Stimulated activated CD8-positive, alpha-beta memory T cell treated with anti-CD3 and anti-CD28 coated beads, Interleukin-7, amount 100 ng/mL, for 24 hours (primary cell): Measurements from ENCODE around the gene OPCML.

ENCODE experiments used
- DNase-seq: peaks from one replicate; pipeline ENCODE4 v3.0.0-alpha.2; 2020; ENCODE audit warnings: low read depth

The OPCML gene

DNA sequence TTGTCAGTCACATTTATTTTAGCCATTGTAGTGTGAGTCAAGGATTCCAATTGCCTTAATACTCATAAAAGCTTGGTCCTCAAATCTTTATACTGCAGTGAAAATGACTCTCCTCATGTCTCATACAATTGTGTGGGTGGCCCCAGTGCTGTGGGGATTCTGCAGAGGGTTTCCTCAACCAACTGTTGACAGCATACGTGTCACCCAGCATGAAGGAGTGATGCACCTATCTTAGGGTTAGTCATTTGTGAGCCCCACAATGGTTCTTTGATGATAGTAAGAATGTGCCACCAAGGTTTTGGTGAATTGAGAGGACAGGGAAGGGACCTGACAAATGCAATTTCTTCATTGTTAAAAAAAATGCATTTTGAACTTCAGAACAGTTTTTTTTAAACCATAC is 1046.2 kb downstream of the OPCML start:
- DNase-seq: no peak

DNA sequence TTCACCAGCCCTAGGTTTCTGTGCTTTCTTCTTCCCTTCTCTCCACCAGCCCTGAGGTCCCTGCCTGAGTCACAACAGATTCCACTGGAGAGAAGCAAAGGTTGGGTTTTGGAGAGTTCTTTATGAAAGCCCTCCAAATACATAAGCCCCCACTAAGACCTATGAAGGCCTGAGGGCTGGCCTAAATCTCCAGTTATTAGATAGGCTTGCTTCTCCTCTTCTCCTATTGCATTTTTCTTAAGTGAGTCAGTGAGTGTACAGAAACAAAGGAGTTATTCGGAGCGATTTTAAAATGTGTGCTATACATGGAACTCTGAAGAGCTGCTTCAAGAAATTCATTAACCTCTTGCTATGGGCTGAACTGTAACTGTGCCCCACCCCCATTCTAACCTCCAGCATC is 1057.3 kb downstream of the OPCML start:
- no peak for DNase-seq

DNA sequence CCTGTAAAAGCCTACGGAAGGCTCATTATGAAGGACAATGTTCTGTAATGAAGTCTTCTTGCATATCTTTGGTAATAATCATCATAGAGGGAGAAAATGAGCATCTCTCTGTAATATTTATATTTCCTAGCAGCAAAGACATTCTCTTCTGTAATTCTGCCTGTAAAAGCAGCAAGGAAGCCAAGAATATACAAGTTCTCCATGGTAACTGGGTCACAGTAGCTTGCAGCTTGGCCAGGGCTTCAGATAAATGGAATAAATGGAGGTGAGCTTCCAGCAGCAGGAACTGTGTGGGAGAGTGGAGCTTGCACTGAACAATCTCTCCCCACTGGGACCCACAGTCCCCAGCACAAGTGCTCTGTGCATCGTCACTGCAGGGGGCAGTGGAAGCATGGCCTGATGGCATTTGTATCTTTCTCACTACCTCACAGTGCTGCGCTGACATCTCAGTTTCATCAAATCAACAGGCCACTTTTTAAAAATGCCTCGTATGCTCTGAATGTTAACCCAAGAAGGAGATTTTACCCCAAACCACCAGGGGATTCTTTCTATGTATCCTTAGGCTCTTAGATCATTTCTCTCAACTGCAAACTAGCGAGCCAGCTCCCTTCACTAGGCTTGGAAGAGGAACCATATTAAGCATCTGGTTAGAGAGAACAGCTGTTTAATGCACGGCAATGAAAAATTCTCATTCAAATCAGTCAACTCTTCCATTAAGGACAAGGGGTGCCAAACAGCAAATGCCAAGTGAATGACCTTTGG is 1059.7 kb downstream of the OPCML start:
- DNase-seq: no peak

GRCh38 chr11:132471466-132471865 is 1060.8 kb downstream of the OPCML start:
- no peak for DNase-seq

GRCh38 chr11:132466983-132467382 is 1065.3 kb downstream of the OPCML start:
- no peak for DNase-seq

DNA sequence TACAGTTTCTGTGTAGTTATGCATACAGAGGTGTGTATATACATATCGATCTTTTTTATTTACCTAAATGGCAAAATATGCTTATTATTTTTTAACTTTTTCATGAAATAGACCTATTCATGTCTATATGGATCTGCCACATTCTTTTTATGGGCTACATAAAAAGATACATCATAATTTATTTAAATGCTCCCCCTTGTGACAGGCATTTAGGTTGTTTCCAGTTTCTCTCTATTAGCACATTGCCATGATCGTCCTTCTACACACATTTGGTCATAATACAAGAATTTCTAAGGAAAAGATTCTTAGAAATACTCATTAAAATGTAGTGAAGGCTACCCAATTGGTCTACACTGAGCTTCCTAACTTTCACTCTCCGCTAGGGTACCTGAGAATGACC is 1067.4 kb downstream of the OPCML start:
- DNase-seq: no peak

GRCh38 chr11:132464003-132464342 is 1068.3 kb downstream of the OPCML start:
- no peak for DNase-seq

DNA sequence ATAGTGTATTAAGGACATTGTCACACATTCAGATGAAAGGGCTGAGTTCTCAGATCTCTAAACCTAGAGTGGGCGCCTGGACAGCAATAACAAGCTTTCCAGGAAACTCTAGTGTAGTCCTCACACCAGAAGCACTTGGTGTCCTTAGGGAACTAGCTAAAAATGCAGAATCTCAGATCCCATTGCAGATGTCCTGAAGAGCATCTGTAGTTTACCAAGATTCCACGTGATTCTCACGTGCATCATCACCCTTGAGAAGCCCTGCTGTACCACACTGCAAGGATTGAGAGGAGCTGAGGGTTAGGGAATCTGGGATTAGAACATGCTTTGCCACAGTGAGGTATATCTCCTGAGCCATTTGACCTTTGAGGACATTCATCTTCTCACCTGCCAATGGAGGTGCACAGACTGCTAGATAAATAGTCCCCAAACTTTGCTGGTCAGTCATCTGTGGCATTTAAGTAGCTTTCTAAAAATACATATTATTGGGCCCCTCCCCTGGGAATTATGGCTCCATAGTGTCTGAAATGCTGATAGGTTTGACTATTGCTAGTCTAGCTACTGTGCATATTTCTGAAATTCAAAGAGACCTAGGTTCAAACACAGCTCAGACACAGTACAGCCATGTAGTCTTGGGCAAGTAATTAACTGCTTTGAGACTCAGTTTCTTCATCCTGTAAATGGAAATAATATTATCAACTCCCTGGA is 1068.9 kb downstream of the OPCML start:
- DNase-seq: no peak

DNA sequence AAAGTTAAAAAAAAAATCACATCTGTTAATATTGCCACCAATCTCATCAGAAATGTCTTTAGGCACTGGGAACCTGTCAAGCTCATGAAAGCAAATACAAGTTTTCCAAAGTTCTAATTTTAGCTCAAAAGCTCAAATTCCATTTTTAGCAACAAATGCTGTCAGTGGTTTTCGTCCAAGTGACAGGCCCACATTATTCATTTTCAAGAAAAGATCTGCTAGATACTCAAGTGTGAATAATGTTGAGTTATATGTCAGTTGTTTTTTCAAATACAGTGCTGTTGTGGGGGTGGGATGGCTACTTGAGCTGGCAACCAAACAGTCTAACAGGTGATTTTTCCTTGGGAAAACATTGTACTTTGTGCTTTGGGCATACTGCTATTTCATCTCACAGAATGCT is 1072.6 kb downstream of the OPCML start:
- no peak for DNase-seq

GRCh38 chr11:132457445-132457844 is 1074.9 kb downstream of the OPCML start:
- no peak for DNase-seq

DNA sequence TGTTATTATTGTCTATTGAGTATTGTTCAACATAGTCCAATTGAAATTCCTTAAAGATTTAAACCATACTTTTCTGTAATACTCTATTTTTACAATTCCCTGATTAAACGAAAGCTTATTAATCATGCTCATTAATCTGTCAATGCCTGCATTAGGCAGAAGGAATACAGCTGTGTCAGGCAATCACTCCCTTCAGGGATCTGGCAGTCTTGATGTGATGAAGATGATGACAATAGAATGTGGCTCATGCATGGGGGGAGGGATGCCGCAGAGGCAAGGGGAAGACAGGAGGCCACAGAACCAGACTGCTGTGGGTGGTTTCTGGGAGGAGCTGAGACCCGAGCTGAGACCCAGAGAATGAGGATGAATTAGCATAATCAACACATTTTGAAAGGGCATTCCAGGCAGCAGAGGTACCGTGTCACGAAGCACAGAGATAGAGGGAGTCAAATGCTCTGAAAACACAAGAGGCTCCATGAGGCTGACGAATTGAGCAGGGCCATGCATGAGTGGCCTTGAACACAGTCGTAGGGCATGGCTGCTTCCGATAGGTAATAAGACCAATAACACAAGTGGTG is 1075.5 kb downstream of the OPCML start:
- no peak for DNase-seq

DNA sequence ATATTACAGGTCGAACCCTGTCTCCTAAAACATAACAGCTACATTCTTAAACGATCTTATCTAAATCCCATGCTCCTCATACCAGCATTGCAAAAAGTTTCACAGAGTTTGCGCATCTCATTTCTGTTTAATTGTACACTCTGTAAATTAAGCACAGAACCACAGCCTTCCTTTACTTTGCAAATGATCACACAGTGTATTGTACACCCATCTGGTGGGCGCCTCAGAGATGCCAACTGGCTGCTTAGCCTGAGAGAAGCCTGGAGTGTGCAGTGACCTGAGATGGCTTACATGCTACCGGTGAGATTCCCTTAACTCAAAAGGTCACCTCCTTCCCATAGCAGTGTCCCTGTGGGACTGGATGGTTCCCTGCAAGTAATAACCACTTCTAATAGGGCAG is 1077.3 kb downstream of the OPCML start:
- no peak for DNase-seq

- DNase-seq: no peak
These were observed 1078.9 kb downstream of the OPCML start for GRCh38 chr11:132453406-132453805.

GRCh38 chr11:132452616-132453015 is 1079.7 kb downstream of the OPCML start:
- no peak for DNase-seq

- no peak for DNase-seq
These were observed 1080.2 kb downstream of the OPCML start for GRCh38 chr11:132451942-132452601.

DNA sequence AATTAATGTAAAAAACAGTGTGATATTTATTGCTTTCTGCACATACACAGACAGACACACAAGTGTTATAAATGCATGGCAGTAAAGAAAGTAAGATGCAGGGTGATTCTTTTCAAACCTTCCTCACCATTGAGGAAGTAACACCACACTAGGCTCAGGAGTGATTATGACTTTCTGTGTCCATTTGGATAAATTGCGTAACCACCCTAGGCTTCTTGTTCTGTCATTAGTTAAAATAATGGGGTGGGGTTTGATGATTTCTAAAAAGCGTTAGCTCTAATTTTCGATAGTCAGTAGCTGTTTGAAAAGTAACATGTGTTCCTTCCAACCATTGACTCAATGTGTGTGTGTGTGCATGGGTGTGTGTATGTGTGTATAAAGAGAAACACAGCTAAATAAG is 1081.7 kb downstream of the OPCML start:
- no peak for DNase-seq

GRCh38 chr11:132448334-132448995 is 1083.8 kb downstream of the OPCML start:
- no peak for DNase-seq

DNA sequence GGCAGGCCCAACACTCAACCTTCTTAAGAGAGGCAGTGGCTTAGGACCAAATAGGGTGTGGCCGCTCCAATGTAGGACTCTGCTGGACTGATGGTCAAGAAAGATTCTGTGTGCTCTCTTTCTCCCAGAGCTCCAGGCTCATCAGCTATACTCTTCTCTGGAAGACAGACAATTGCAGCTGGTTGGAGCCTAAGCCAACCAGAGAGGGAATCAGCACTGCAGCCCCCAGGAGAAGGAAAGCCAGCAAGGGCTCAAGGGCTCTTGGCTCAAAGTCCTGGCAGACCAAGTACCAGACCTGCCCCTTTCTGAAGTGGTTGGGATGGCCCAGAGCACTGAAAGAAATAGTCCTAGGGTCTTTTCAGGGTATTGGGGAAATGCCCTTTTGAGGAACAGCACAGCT is 1084.5 kb downstream of the OPCML start:
- no peak for DNase-seq

GRCh38 chr11:132445859-132446291 is 1086.4 kb downstream of the OPCML start:
- DNase-seq: no peak

GRCh38 chr11:132444911-132445310 is 1087.4 kb downstream of the OPCML start:
- DNase-seq: no peak

GRCh38 chr11:132439711-132440255 is 1092.5 kb downstream of the OPCML start:
- DNase-seq: no peak

GRCh38 chr11:132438418-132438817 is 1093.9 kb downstream of the OPCML start:
- DNase-seq: no peak
